ENCODE data around the gene RPE65.

RPE65 gene

Small RNAs within 50 kb of the gene (small RNA-seq; reads per million reads assigned to genes)
- 0 reads per million in 2 experiments for gene AL139413.1
